ENCODE measurements around the gene CENPU. TPM values are rescaled to one million over a fixed set of nuclear protein-coding genes. Genes with fewer than 3 reads are reported as not detected.
A peak's percentile ranks its signal among the peaks of the same experiment; 100 is the strongest.

CENPU gene
- polyA plus RNA-seq, 3 donors = 39.1 to 49.2 (median 47.2) TPM

DNA sequence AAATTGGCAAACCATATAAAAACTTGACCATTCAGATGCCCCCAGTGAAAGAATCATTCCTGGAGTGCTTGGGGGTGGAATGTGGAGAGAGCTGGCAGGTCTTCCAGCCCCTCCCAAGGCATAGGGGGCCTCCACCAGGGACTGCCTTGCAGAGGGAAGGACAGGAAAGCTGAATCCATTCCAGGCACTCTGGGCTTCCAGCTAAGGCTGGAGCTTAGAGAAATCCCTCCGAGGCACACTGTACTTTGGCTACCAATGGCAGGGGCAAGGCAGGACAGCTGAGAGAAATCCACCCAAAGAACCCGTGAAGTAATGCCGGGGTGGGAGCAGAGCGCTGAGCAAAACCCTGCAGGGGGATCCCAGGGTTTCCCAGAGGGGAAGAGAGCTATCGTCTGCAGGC is 4.0 kb downstream of the CENPU start:
- no peak for DNase-seq (ENCODE audit: extremely low read depth in 1 of 11, low read depth in 9 of 11, low spot score in 4 of 11)

DNA sequence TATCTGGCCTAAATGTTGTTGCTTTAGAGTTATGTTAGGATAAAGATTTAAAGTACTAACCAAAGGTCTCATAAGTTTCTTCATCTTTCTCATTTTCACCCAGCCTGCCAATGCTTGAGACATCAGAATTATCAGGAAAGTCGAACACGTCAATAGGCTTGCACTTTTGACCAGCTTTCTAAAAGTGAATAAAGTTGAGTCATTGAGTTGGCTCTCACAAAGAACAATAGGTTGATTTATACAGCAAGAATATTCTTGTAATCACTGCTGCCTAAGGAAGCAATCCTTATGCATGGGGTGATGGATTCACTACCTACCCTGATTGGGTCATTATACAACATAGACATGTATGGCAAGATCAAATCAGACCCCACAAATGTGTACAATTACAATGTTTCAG is 5.0 kb downstream of the CENPU start:
- DNase-seq (ENCODE audit: extremely low read depth in 1 of 11, low read depth in 9 of 11, low spot score in 4 of 11) = no peak

DNA sequence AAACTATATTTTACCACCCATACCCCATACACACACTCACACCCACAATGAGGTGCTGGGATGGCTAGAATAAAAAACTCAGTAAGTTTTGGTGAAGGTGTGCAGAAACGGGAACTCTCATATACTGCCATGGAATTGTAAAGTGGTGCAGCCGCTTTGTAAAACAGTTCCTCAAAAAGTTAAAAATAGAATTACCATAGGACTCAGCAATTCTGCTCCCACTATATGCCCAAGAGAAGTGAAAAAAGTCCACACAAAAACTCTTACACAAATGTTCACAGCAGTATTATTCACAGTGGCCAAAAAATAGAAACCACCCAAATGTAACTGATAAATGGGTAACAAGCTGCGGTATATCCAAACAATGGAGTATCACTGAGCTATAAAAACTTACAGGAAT is 6.5 kb downstream of the CENPU start:
- no peak for DNase-seq (ENCODE audit: extremely low read depth in 1 of 11, low read depth in 9 of 11, low spot score in 4 of 11)

DNA sequence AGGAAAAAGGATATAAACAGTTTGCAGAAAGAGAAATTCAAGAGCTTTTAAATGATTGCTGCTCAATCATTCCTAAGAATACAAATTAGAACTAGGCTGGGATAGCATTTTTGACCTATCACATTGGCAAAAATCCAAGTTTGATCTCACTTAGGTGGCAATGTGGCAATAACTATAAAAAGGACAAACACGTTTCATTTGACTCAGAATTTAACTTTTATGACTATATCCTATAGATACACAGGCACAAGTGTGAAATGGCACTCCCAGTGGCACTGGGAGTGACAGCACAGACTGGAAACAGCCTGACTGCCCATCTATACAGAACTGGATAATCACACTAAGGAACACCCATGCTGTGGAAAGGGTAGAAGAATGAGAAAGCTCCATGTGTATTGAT is 11.1 kb downstream of the CENPU start:
- DNase-seq (ENCODE audit: extremely low read depth in 1 of 11, low read depth in 9 of 11, low spot score in 4 of 11) = no peak

DNA sequence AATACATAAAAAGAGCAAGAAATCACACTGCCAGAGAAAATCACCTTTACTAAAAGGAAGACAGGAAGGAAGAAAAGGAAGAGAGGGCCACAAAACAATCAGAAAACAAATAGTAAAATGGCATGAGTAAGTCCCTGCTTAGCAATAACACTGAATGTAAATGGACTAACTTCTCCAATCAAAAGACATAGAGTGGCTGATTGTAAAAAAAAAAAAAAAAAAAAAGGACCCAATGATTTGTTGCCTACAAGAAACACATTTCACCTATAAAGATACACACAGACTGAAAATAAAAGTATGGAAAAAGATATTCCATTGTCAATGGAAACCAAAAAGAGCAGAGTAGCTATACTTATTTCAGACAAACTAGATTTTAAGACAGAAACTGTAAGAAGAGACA is 12.6 kb downstream of the CENPU start:
- DNase-seq (ENCODE audit: extremely low read depth in 1 of 11, low read depth in 9 of 11, low spot score in 4 of 11) = no peak

DNA sequence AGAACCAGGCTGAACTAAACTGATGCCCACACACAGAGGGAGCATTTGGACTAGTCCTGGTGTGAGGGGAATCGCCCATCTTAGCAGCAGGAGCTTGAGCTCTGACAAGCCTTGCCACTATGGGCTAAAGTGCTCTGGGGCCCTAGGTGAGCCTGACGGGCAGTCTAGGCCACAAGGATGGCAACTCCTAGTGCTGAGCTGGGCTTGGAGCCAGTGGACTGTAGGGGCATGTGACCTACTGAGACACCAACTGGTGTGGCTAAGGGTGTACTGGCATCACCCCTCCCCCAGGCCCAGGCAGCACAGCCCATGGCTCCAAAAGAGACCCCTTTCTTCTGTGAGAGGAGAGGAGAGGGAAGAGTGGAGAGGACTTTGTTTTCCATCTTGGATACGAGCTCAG is 14.5 kb downstream of the CENPU start:
- no peak for DNase-seq (ENCODE audit: extremely low read depth in 1 of 11, low read depth in 9 of 11, low spot score in 4 of 11)

DNA sequence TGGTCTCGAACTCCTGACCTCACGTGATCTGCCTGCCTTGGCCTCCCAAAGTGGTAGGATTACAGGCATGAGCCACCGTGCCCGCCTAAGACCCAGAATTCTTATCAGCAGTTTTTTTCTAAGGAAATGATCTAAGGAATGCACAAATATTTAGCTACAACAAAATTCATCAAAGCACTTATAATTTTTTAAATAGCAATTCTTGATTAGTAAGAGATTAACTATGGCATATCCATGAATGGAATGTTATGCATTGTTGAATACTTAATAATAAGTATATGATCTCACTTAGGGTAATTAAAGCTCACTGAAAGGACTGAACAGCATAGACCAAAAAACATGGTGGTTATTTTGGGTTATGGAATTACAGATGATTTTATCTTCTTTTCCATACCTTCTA is 18.4 kb downstream of the CENPU start:
- DNase-seq (ENCODE audit: extremely low read depth in 1 of 11, low read depth in 9 of 11, low spot score in 4 of 11) = no peak

DNA sequence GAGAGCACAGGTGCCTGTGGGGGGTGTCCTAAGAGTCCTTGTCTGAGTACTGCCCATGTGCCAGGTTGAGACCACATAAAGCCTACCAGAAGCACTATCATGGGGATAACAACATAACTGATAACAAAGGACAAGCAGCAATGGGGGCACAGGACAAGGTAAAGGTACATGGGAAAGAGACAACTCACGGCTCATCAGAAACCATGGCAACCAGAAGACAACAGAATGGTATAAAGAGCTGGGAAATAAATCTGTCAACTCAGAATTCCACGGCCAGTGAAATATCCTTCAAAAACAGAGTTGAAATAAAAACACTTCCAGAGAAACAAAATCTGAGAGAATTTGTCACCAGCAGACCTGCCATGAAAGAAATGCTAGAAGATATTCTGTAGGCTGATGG is 20.0 kb downstream of the CENPU start:
- DNase-seq (ENCODE audit: extremely low read depth in 1 of 11, low read depth in 9 of 11, low spot score in 4 of 11) = no peak

DNA sequence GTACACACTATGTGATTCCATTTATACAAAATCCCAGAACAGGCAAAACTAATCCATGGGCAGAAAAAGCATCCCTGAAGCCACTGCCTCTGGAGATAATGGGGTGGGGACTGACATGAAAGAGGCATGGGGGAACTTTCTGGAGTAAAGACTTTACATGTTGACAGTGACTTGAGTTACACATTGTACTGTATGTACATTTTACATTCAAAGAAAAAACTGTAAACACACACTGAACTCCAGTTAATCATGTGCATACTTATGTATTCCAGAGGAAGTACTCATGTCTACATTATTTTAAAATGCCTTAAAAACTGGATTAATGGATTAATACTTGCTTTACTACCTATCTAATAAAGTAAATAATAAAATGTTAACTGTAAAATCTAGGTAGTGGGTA is 21.6 kb downstream of the CENPU start:
- DNase-seq (ENCODE audit: extremely low read depth in 1 of 11, low read depth in 9 of 11, low spot score in 4 of 11) = no peak

DNA sequence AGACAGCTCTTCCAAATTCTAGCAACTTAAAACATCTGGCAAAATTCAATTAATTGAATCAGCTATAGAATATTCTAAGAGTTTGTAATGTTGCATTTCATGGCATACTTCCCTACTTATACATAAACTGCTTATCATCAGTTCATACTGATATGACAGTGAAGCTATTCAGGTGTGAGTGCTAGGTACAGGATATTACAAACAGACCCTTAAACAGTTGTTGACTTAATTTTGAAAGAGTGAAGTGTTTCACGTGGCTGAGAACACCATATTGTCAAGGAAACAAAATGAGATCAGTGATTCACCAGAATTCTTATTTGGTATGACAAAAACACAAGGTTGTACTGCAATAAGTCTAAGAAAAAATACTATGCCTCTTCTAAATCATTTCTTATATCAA is 27.4 kb downstream of the CENPU start:
- DNase-seq (ENCODE audit: extremely low read depth in 1 of 11, low read depth in 9 of 11, low spot score in 4 of 11) = no peak

DNA sequence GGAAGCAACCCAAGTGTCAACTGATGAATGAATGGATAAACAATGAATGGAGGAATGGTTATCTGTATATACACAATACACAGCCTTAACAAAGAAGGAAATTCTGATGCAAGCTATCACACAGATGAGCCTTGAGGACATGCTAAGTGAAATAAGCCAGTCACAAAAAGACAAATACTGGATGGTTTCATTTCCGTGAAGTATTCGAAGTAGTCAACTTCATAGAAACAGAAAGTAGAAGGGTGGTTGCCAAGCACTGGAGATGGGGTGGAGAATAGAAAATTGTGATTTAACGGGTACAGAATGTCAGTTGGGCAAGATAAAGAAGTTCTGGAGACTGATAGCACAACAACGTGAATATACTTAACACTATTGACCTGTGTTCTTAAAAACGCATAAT is 28.2 kb downstream of the CENPU start:
- DNase-seq (ENCODE audit: extremely low read depth in 1 of 11, low read depth in 9 of 11, low spot score in 4 of 11) = no peak

DNA sequence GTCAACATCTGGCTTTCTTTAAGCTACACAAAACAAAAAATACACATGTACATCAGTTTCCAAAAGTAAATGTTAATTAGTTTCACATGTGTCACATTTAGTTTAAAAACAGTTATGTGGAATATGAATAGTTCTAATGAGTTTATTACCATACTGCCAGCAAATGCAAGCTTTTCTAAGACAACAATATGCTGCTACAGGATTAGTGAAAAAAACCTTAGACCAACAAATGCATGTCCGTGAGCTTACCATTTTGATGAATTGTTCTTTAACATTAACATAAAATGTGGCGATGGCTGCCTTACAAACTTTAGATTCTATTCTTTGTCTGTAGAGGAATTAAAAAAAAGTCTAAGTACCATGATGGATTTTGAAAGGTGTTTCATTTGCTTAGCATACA is 31.8 kb downstream of the CENPU start:
- DNase-seq (ENCODE audit: extremely low read depth in 1 of 11, low read depth in 9 of 11, low spot score in 4 of 11) = no peak

DNA sequence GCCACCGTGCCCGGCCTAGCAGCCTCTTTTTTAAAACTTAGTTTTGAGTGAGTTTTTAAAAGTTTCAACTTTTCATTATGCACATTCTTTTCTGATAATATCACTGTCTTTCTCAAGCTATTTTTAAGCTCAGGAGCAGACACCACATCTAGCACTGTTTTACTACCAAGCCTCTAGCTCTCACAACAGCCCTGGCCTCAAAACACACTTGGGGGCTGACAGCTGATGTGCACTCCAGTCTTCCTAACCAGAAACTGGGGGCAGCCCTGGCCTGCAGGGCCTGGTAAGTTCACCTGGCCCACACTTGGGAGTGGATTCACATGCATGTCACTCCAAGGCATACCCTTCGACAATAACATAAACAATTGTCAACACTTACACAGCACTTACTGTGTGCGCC is 34.0 kb downstream of the CENPU start:
- no peak for DNase-seq (ENCODE audit: extremely low read depth in 1 of 11, low read depth in 9 of 11, low spot score in 4 of 11)

DNA sequence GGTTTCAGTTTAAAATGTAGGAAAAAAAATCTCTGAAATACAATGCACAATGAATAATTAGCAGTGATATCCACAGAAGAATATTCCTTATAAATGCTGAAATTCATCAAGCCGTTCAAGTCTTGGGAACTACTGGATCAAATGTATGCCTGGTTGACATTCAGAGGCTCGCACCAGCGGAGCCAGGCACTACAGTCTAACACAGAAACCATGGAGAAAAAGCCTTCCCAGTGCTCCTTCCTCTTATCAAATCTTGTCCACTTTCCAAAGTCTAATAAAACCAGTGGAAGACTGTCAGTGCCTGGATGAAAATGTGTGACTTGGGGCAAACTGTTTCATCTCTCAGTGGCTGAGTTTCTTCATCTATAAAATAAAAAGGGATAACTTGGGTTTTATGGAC is 35.9 kb downstream of the CENPU start:
- DNase-seq (ENCODE audit: extremely low read depth in 1 of 11, low read depth in 9 of 11, low spot score in 4 of 11) = no peak

DNA sequence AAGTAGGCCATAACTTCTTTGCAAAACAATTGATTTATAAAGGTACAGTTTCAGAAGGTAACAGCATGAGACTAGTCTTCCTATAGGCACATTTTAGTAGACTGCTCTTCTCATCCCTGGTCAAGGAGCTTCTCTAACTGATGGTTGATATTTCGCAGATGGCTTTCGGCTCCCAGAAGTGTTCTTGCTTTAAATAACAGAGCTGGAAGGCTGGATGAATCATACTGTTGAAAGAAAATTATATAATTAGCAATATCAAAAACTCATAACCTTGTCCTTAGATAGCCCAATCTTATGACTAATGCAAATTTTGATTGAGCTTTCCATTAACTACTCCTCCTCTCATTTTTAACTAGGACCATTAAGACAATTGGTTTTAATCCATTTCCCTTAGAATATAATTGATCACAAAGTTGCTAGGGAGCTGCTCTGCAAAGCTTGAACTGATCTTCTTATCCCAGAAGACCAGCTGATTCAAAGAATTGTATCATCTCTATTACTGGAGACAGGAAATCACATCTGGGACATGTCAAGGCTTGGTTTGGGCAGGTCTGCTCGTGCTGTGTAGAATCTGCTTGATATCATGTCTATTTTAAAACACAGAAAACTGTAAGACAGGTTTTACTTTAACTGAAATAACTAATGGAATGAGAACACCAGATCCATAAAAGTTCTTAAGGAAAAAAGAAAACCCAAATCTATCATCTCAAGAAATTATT is 38.6 kb downstream of the CENPU start:
- no peak for DNase-seq (ENCODE audit: extremely low read depth in 1 of 11, low read depth in 9 of 11, low spot score in 4 of 11)

DNA sequence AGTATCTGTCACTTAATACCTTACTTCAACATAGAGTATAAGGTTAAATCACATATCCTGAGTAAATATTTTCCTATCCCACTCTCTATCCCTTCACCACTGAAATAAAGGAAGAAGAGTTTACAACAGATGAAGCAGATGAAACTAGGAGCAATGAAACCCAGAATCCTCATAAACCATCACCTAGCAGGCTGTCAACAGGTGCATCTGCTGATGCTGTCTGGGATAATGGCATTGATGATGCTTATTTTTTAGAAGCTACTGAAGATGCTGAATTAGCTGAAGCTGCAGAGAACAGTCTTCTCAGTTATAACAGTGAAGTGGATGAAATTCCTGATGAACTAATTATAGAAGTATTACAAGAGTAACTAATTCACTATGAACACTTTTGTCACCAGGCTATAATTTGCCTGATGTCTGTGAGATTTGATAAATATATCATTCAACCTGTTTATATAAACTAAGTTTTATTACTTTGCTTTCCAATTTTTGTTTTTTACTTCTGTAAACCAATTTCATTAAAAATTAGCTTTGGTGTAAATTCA is 39.4 kb downstream of the CENPU start:
- DNase-seq (ENCODE audit: extremely low read depth in 1 of 11, low read depth in 9 of 11, low spot score in 4 of 11) = no peak

DNA sequence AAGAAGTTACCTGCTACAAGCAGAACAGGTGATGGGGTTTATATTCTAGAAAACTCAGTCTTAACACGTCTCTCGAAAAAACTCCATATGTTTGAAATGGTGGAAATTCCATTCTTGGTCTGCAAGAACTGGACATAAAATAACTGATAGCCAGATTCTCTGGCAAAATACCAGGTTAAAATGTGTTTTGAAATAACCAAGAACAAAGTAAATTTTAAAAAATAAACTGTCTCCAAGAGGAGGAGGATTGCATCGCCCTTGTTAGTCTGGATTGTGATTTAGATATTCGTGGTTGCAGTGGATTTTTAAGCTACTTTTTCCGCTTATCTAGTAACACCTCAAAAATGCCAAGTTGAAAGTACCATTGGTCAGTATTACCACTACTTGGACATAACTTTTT is 40.8 kb downstream of the CENPU start:
- DNase-seq (ENCODE audit: extremely low read depth in 1 of 11, low read depth in 9 of 11, low spot score in 4 of 11) = no peak

DNA sequence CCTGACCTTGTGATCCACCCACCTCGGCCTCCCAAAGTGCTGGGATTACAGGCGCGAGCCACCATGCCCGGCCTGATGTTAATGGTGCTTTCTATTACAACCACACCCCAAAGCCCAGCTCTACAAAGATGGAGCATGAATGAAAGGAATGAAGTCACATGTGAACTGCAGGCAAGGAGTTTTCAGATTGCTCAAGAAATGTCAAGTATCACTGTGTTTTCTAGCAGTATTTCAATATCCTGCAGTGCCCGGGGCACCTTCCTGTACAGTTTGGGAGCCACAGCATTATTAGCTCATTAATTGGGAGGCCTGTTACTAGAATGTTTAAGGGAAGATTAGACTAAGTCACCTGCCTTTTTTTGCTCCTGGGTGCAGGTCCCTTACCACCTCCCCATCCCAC is 44.2 kb downstream of the CENPU start:
- no peak for DNase-seq (ENCODE audit: extremely low read depth in 1 of 11, low read depth in 9 of 11, low spot score in 4 of 11)

DNA sequence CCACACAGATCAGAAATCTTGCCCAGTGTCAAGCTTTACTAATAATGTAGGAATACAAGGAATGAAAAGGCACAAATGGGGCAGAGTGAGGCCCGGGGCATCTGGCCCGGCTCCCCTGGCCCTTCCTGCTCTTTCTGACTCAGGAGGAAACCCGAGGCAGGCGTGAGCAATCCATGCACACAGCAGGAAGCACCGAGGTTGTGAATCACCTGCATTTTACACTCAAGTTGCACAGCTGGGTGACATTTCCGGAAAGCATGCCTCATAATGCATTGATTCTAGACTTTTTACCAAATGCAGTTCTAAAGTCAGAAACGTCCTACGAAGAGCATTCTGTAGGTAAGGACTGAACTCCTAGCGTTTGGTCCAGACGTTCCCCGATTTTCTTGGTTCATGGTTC is 45.4 kb downstream of the CENPU start:
- DNase-seq (ENCODE audit: extremely low read depth in 1 of 11, low read depth in 9 of 11, low spot score in 4 of 11) = peak in 1 of 11 donors; percentile 4

DNA sequence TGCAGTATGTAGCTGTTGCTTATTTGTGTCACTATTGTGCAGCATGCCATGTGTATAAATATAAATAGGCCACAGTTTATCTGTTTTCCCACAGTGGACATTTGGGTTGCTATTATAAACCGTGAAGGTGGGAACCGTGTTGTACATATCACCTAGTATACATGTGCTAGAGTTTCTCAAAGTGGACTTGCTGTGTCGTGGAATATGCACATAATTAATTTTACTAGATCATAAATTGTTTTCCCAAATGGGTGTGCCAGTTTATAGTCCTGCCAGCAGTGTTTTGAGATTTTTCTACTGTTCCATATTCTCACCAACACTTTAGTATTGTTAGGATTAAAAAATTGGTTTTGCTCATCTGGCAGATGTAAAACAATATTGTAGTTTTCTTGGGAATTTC is 45.9 kb downstream of the CENPU start:
- DNase-seq (ENCODE audit: extremely low read depth in 1 of 11, low read depth in 9 of 11, low spot score in 4 of 11) = no peak

DNA sequence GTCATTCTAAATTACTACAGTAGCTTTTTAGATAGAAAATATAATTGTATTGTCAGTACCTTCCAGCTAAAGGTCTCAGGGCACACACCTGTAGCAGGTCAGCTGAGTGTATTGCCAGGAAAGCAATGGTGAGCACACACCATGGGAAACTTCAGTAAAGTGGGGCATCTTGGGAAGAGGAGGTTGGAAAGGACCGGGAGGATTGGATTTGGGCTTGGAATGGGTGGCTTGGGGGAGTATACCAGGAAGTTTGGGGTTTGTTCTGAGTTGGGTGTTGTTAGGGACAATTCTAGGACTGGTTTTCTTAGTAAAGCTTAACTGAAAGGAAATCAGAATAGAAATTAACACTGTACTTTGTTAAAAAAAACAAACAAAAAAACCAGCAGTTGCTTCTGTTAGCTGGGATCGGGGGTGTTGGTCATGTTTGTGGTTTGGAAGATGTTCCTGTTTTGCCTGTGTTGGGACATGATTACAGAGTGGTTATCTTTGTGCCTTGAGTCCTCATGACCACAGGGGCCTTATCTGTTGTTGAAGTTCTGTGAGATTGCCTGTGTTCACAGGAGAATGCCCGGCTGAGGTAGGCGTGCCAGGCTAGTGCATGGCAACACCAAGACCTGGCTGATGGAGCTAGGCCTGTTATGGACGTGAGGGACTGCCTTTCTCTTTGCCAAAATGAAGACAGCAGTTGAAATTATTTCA is 49.3 kb downstream of the CENPU start:
- no peak for DNase-seq (ENCODE audit: extremely low read depth in 1 of 11, low read depth in 9 of 11, low spot score in 4 of 11)
